Measurements from ENCODE around the gene NDUFS4.

Gene NDUFS4

GRCh38 chr5:53603009-53603687 lies 42.7 kb downstream of the NDUFS4 start:
- no peak for TF ChIP-seq GATA2 (IDR thresholded peaks at IDR 0.05; ENCODE audit: low read depth, low read length)
- TF ChIP-seq GATA3 (IDR thresholded peaks at IDR 0.05; ENCODE audit: low read depth, low read length): no peak

- no peak for TF ChIP-seq GATA3 (IDR thresholded peaks at IDR 0.05; ENCODE audit: low read depth, low read length)
- no peak for TF ChIP-seq GATA2 (IDR thresholded peaks at IDR 0.05; ENCODE audit: low read depth, low read length)
Measured at GRCh38 chr5:53604309-53604708, 43.9 kb downstream of the NDUFS4 start.

GRCh38 chr5:53607886-53608285 lies 47.4 kb downstream of the NDUFS4 start:
- TF ChIP-seq GATA3 (IDR thresholded peaks at IDR 0.05; ENCODE audit: low read depth, low read length) (no peak), GATA2 (IDR thresholded peaks at IDR 0.05; ENCODE audit: low read depth, low read length) (no peak)

- no peak for TF ChIP-seq GATA2 (IDR thresholded peaks at IDR 0.05; ENCODE audit: low read depth, low read length)
- no peak for TF ChIP-seq GATA3 (IDR thresholded peaks at IDR 0.05; ENCODE audit: low read depth, low read length)
Measured at GRCh38 chr5:53613061-53613460, 52.6 kb downstream of the NDUFS4 start.

DNA sequence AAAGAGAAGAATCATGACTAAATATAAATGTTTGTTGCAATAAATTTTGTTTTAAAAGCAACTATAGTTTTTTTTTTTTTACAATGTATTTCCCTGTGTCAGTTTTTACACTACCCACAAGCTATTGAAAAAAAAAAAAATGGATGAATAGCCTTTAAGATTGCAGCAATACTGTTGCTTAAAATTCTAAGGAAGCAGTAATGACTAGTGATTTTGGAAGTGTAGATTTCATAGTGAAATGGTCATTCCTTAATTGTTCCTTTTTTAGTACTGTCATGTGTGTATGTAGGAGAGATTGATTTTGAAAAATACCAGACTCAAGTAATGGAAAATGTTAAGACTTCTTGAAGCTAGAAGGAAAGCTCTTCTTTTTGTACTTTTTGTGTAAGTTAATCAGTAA lies 53.1 kb downstream of the NDUFS4 start:
- TF ChIP-seq GATA3 (IDR thresholded peaks at IDR 0.05; ENCODE audit: low read depth, low read length): no peak
- no peak for TF ChIP-seq GATA2 (IDR thresholded peaks at IDR 0.05; ENCODE audit: low read depth, low read length)

DNA sequence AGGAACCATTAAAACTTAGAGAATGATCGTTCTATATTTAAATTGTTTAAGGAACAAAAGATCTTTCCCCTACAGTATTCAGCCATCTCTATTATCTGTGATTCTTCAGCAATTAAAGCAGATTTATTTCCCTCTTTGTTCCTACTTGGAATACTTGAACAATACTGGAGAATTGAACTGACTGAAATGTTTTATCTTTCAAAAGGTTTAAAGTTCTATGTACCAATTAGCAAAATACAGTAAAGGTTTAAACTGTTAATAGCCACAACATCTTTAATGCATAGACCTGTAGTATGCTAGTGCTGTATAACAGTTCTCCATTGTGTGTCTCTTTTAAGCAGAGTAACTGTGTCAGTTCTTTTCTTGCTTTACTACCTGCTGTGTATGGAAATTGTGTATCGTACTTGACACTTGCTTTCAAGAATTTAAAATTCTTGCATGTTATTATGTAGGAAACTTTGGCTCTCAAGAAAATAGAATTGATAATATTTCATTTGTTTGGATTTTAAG lies 54.0 kb downstream of the NDUFS4 start:
- TF ChIP-seq GATA2 (IDR thresholded peaks at IDR 0.05; ENCODE audit: low read depth, low read length): no peak
- no peak for TF ChIP-seq GATA3 (IDR thresholded peaks at IDR 0.05; ENCODE audit: low read depth, low read length)

DNA sequence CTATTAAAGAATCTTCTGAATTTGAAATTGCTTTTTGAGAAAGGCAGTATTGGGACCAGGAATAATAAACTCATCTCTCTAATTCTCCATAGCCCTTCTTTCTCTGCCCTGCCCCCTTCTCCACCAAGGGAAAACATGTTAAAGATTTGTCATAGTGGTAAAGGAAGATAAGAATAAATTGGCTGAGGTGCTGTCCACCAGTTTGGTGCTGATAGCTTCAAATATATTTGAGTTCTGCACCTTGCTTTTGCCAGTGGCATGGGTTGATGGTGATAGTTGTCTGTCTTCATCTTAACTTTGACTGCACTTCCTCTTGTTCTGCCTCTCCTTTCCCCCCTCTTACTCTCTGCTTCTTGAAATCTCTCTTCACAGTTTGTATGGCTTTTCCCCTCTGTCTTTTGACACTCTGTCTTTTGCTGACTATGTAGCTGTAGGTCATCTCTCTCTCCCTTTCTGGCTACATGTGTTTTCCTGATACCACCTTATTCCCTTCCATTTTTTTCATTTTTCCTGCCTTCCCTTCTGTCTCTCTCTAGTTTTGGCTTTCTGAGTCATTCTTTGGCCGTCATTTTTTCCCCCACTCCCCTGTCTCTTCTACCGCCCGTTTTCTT lies 56.6 kb downstream of the NDUFS4 start:
- no peak for TF ChIP-seq GATA2 (IDR thresholded peaks at IDR 0.05; ENCODE audit: low read depth, low read length)
- TF ChIP-seq GATA3 (IDR thresholded peaks at IDR 0.05; ENCODE audit: low read depth, low read length): no peak

DNA sequence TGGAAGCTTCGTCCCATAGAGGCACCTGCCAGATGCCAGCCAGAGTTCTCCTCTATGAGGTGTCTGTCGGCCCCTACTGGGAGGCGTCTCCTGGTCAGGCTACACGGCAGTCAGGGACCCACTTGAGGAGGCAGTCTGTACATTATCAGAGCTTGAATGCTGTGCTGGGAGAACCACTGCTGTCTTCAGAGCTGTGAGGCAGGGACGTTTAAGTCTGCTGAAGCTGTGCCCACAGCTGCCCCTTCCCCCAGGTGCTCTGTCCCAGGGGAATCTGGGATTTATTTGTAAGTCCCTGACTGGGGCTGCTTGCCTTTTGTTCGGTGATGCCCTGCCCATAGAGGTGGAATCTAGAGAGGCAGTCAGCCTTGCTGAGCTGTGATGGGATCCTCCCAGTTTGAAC lies 70.8 kb downstream of the NDUFS4 start:
- no peak for TF ChIP-seq GATA3 (IDR thresholded peaks at IDR 0.05; ENCODE audit: low read depth, low read length)
- TF ChIP-seq GATA2 (IDR thresholded peaks at IDR 0.05; ENCODE audit: low read depth, low read length): no peak

DNA sequence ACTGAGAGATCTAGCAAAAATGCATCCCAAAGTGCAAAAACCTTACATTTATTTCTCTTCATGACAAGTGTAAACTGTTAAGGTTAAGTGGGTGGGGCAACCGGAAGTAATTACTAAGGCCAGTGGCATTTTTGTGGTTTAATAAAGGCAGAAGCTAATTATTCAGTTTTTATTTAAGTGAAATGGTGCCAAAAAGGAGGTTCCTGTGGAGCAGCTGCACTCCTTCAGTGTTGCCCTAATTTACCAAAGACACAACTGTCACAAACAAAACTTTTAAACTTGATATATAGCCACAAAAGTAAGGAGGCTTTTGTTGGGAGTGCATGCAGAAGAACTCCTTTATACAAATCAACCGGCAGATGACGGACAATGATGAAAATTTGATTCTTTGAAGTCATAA lies 81.6 kb downstream of the NDUFS4 start:
- TF ChIP-seq GATA2 (IDR thresholded peaks at IDR 0.05; ENCODE audit: low read depth, low read length) (no peak), GATA3 (IDR thresholded peaks at IDR 0.05; ENCODE audit: low read depth, low read length) (no peak)

- TF ChIP-seq GATA3 (IDR thresholded peaks at IDR 0.05; ENCODE audit: low read depth, low read length) (no peak), GATA2 (IDR thresholded peaks at IDR 0.05; ENCODE audit: low read depth, low read length) (no peak)
Measured at GRCh38 chr5:53643445-53643844, 83.0 kb downstream of the NDUFS4 start.

DNA sequence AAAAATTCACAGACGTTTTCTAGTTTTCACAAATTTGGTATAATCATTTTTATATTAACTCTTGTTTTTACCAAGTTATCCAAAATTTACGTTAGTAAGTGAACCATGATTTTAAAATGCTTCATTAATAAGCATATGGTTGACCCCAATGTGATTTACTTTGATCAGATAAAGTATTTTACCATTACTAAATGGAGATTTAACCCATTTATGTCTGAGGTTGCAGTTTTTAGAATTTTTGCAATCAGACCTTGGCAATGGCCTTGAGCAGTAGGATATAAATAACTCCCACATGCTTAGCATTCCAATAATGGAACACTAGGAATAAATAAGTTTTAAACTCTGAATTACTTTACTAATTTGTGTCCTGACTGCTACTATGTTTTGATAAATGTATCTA lies 84.6 kb downstream of the NDUFS4 start:
- TF ChIP-seq GATA2 (IDR thresholded peaks at IDR 0.05; ENCODE audit: low read depth, low read length): no peak
- no peak for TF ChIP-seq GATA3 (IDR thresholded peaks at IDR 0.05; ENCODE audit: low read depth, low read length)

DNA sequence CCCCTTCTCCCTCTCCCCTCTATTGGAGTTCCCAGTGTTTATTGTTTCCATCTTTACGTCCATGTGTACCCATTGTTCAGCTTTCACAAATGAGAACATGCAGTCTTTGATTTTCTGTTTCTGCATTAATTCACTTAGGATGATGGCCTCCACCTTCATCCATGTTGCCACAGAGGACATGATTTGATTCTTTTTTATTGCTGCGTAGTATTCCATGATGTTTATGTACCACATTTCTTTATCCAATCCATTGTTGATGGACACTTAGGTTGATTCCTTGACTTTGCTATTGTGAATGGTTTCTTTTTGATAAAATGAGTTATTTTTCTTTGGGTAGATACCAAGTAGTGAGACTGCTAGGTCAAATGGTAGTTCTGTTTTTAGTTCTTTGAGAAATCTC lies 88.9 kb downstream of the NDUFS4 start:
- TF ChIP-seq GATA2 (IDR thresholded peaks at IDR 0.05; ENCODE audit: low read depth, low read length) (no peak), GATA3 (IDR thresholded peaks at IDR 0.05; ENCODE audit: low read depth, low read length) (no peak)

GRCh38 chr5:53667621-53668020 lies 107.2 kb downstream of the NDUFS4 start:
- TF ChIP-seq GATA2 (IDR thresholded peaks at IDR 0.05; ENCODE audit: low read depth, low read length): no peak
- no peak for TF ChIP-seq GATA3 (IDR thresholded peaks at IDR 0.05; ENCODE audit: low read depth, low read length)

DNA sequence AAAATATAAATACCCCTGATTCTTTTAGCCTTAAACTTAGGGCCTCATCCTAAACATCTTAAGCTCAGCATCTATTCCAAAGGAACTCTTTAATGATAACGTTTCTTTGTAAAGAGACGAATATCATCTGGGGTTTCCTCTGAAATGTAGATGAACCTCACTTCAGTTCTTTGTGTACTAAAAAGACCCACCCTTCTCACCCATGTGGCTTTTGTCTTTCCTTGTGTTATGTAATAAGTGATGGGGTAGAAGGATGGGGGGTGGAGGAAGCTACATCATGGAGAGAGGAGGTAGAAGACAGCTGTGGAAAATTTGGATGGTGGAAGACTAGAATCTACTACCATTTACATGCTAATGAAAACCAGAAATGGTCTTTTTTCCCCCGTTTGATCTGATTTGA lies 111.0 kb downstream of the NDUFS4 start:
- no peak for TF ChIP-seq GATA3 (IDR thresholded peaks at IDR 0.05; ENCODE audit: low read depth, low read length)
- no peak for TF ChIP-seq GATA2 (IDR thresholded peaks at IDR 0.05; ENCODE audit: low read depth, low read length)

DNA sequence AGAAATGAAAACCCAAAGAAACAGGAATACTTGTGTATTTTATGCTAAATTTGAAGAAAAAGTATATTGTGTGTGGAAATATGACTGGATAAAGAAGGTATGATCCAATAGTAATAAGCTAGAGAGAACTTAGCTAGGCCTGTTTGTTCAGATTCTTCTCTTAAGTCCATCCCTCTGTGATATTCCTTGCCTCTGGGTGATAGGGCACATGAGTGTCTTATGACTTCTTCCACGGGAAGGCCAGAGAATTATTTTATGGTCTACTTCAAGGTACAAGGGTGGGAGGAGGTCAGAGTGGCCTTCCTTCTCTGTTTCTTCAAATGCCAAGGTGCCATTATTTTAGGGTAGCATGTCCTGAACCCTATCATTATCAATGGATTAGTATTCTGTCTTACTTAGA lies 113.7 kb downstream of the NDUFS4 start:
- TF ChIP-seq GATA2 (IDR thresholded peaks at IDR 0.05; ENCODE audit: low read depth, low read length) (no peak), GATA3 (IDR thresholded peaks at IDR 0.05; ENCODE audit: low read depth, low read length) (no peak)
